Esophagus squamous epithelium (tissue), 5 donors: ENCODE data around the gene ATP1A1. TPM values are rescaled to one million over a fixed set of nuclear protein-coding genes. Genes with fewer than 3 reads are reported as not detected.

Experiments
- DNase-seq: peaks from one replicate; lab custom pipeline; 2025; lab: John Stamatoyannopoulos, UW
- H3K27ac ChIP-seq, 4 donors: fragments of 200-600 bp; sonication (generic); one replicate each; pipeline ENCODE4 v1.5.1; 2016 to 2019; ENCODE audit warnings: mild to moderate bottlenecking in 1 of 4
- H3K27me3 ChIP-seq, 4 donors: fragments of 200-600 bp; sonication (generic); 1 replicate in 3 of 4; 2 replicates in 1 of 4; pipeline versions ENCODE4 v1.5.1 to v1.6.0; 2017 to 2021; ENCODE audit warnings: antibody characterized with exemption in 1 of 4
- H3K36me3 ChIP-seq, 3 donors: fragments of 200-600 bp; sonication (generic); one replicate each; pipeline ENCODE4 v1.5.1; 2016 to 2019
- H3K4me1 ChIP-seq, 3 donors: fragments of 200-600 bp; sonication (generic); one replicate each; pipeline ENCODE4 v1.5.1; 2017 to 2019
- H3K4me3 ChIP-seq, 4 donors: fragments of 200-600 bp; sonication (generic); 1 replicate in 3 of 4; 2 replicates in 1 of 4; pipeline ENCODE4 v1.5.1; 2016 to 2019; ENCODE audit warnings: mild to moderate bottlenecking in 2 of 4, moderate library complexity in 1 of 4
- H3K9me3 ChIP-seq, 3 donors: fragments of 200-600 bp; sonication (generic); one replicate each; pipeline ENCODE4 v1.5.1; 2016 to 2019
- CTCF ChIP-seq, 6 experiments: fragments of 450-650 bp in 4 of 6; fragments of 200-600 bp in 2 of 6; sonication (generic) in 2 of 6; IDR thresholded peaks; one replicate each; pipeline ENCODE4 v1.5.1; 2016 to 2019; ENCODE audit warnings: antibody characterized with exemption in 6 of 6, mild to moderate bottlenecking in 4 of 6, moderate library complexity in 4 of 6
- POLR2A ChIP-seq, 4 donors: fragments of 450-650 bp; IDR thresholded peaks; one replicate each; pipeline ENCODE4 v1.6.1; 2017; ENCODE audit warnings: antibody characterized with exemption in 4 of 4, mild to moderate bottlenecking in 4 of 4, moderate library complexity in 3 of 4
- WGBS, 2 donors: methylation state at CpG; one replicate each; pipeline ENCODE4 v1.1.5; 2018; 5-methylcytosine and 5-hydroxymethylcytosine counted together
- intact Hi-C: fragments of 100-400 bp; cut with DNase I; formaldehyde crosslinking; loops from one replicate; pipeline ENCODE4 v1.15.0; 2022
- total RNA-seq, 4 donors: library from RNA; depleted of rRNA; stranded (reverse); fragments of >200 nt; gene quantifications; one replicate each; pipeline ENCODE4 v1.1.0, GENCODE V29; 2016
- donor health status: DM: yes; HTN: yes; CAD: no.

Gene ATP1A1
- total RNA-seq, 4 donors from 2014 or later, result 310 to 443 (median 391) TPM

DNA sequence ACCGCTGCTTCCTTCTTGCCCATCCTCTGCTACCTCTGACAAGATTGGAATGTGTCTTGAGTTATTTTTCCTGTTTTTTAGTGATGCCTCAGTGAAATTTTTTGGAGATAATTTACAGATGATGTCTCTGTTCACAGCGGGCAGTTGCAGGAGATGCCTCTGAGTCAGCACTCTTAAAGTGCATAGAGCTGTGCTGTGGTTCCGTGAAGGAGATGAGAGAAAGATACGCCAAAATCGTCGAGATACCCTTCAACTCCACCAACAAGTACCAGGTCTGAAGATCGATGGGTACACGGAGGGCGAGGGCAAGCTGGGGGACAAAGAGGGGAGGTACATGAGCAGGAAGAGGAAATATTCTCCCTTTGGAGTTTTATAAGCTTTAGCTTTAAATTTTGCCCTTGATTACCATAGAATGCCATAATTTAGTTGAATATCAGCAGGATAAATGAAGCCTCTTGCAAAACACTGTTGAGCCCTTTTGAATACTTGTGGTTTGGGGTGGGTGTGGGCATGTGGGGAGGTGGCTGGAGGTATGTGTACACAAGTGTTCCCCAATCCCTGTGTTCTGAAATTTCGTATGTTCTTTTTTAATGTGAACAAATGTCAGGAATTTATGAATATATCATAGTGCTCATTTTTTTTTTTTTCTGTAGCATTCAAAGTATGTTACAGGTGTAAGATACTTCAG lies 19.8 kb downstream of the ATP1A1 start:
- TF ChIP-seq CTCF (IDR thresholded peaks at IDR 0.05), result no peak
- no peak for TF ChIP-seq POLR2A (IDR thresholded peaks at IDR 0.05)
- Histone ChIP-seq H3K27ac (no peak overlapping the region), H3K36me3 (peaks cover 43 to 100% (median 84%) of the 10 kb centered on the region in 3 donors), H3K4me3 (no peak overlapping the region), H3K27me3 (no peaks in the 10 kb centered on the region), H3K4me1 (peaks cover 0 to 15% (median 4%) of the 10 kb centered on the region in 3 donors), H3K9me3 (no peaks in the 10 kb centered on the region)
- intact Hi-C loops, result no loop called here
- DNase-seq, result no peak
- 90 to 93% methylated on average over 8 to 10 of the region's 10 CpGs for WGBS, 2 donors

GRCh38 chr1:116393792-116394191 lies 20.7 kb downstream of the ATP1A1 start:
- Histone ChIP-seq H3K4me1 (peaks cover 0 to 5% (median 0%) of the 10 kb centered on the region in 3 donors), H3K27me3 (no peaks in the 10 kb centered on the region), H3K9me3 (no peaks in the 10 kb centered on the region), H3K4me3 (no peak overlapping the region), H3K27ac (no peak overlapping the region), H3K36me3 (peaks cover 49 to 100% (median 85%) of the 10 kb centered on the region in 3 donors)
- DNase-seq, result no peak
- TF ChIP-seq CTCF (IDR thresholded peaks at IDR 0.05) (no peak), POLR2A (IDR thresholded peaks at IDR 0.05) (no peak)
- intact Hi-C loops, result no loop called here
- 90 to 95% methylated on average over 2 of the region's 2 CpGs for WGBS, 2 donors

DNA sequence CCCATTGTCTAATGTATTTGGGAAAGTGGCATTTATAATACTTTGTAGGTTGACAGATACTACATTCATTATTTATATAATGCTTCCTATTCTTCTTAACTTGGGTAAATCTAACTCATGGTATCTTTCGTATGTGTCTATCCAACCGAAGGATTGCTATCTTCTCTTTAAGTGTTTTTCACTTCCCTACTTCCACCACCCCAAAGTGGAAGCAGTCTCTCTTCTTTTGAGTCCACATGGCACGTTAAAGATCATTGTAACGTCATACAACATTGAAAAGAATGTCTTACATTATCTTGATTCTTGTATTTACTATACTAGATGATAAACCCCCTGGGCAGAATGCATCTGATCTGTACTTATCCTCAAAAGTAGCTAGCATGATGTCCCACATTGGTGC lies 21.2 kb downstream of the ATP1A1 start:
- no peaks in the 10 kb centered on the region for H3K27me3 ChIP-seq
- DNase-seq, result no peak
- H3K9me3 ChIP-seq, result no peaks in the 10 kb centered on the region
- H3K36me3 ChIP-seq, result peaks cover 50 to 100% (median 85%) of the 10 kb centered on the region in 3 donors
- intact Hi-C loops, result no loop called here
- H3K4me3 ChIP-seq, result no peak overlapping the region
- 86 to 87% methylated on average over 4 of the region's 4 CpGs for WGBS, 2 donors
- H3K27ac ChIP-seq, result no peak overlapping the region
- peaks cover 0 to under 1% (median 0%) of the 10 kb centered on the region in 3 donors for H3K4me1 ChIP-seq
- no peak for TF ChIP-seq CTCF (IDR thresholded peaks at IDR 0.05)
- TF ChIP-seq POLR2A (IDR thresholded peaks at IDR 0.05), result no peak

DNA sequence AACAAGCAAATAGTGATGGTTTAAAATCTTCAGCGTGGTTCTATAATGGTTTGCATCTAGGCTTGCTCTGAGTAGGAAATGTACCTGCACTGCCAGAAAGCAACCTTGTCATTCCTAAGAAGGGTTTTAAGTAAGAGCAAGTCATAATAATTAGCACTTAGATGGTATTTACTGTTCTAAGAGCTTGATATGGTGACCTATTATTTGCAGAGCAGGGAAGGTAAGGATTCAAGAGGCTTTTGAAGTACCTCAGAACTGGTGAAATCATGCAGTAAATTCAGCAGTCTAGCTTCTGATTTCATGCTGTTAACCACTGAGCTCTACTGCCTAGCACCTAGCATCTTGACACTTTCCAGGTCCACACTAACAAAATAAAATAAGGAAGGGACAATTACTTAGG lies 23.7 kb downstream of the ATP1A1 start:
- H3K9me3 ChIP-seq, result no peaks in the 10 kb centered on the region
- 92 to 100% methylated on average over 1 of the region's 1 CpG for WGBS, 2 donors

More for the DNA sequence above, 23.7 kb downstream of the ATP1A1 start:
- H3K4me1 ChIP-seq, result no peaks in the 10 kb centered on the region
- H3K27me3 ChIP-seq, result no peaks in the 10 kb centered on the region
- no peak for DNase-seq
- H3K4me3 ChIP-seq, result no peak overlapping the region
- intact Hi-C loops, result no loop called here
- no peak overlapping the region for H3K27ac ChIP-seq
- H3K36me3 ChIP-seq, result peaks cover 67 to 100% (median 92%) of the 10 kb centered on the region in 3 donors
- no peak for TF ChIP-seq CTCF (IDR thresholded peaks at IDR 0.05)
- no peak for TF ChIP-seq POLR2A (IDR thresholded peaks at IDR 0.05)
